IgD-negative memory B cell (primary cell): ENCODE measurements around the gene OR51V1. TPM values are rescaled to one million over a fixed set of nuclear protein-coding genes. Genes with fewer than 3 reads are reported as not detected.
"Not testable (repeated sequence)": the region's sequence is repeated elsewhere in the genome, so short reads cannot be mapped to it uniquely, and the experiment has no call there.

ENCODE experiments used
- H3K27ac Mint-ChIP-seq, 3 donors: one replicate each; pipeline ENCODE4 v1.8.0; 2020 to 2022; ENCODE audit warnings: mild to moderate bottlenecking in 3 of 3, mixed read lengths in 3 of 3, moderate library complexity in 1 of 3
- H3K27me3 Mint-ChIP-seq: one replicate; pipeline ENCODE4 v1.8.0; 2021; ENCODE audit warnings: mixed read lengths
- H3K36me3 Mint-ChIP-seq: one replicate; pipeline ENCODE4 v1.8.0; 2020; ENCODE audit warnings: mild to moderate bottlenecking, mixed read lengths
- H3K4me1 Mint-ChIP-seq, 3 donors: one replicate each; pipeline ENCODE4 v1.8.0; 2020 to 2022; ENCODE audit warnings: mixed read lengths in 3 of 3, mild to moderate bottlenecking in 1 of 3
- H3K4me3 Mint-ChIP-seq, 4 donors: one replicate each; pipeline ENCODE4 v1.8.0; 2020 to 2022; ENCODE audit warnings: mild to moderate bottlenecking in 4 of 4, mixed read lengths in 4 of 4, moderate library complexity in 3 of 4
- H3K9me3 Mint-ChIP-seq, 3 donors: one replicate each; pipeline ENCODE4 v1.8.0; 2020 to 2021; ENCODE audit warnings: mixed read lengths in 3 of 3, mild to moderate bottlenecking in 1 of 3
- polyA plus RNA-seq: library from polyadenylated mRNA; unstranded; fragments of 300-500 nt; fragmentation: Illumina TruSeq; gene quantifications from one replicate; pipeline ENCODE4 v1.2.3, GENCODE V29; 2021

Gene OR51V1
- not detected for polyA plus RNA-seq

- Mint-ChIP-seq H3K36me3 (peaks cover 2% of the 10 kb centered on the region), H3K4me1 (no peaks in the 10 kb centered on the region), H3K4me3 (no peak within 1 kb of the TSS), H3K27ac (no peak within 1 kb of the TSS), H3K27me3 (no peaks in the 10 kb centered on the region), H3K9me3 (peaks cover 0 to 3% (median 0%) of the 10 kb centered on the region in 3 donors)
Observed at GRCh38 chr11:5200582-5200981, at the start of gene OR51V1. Gene OR51V1 (minus strand): TSS chr11:5200682. CDS start chr11:5200682, 0 bp downstream.

- peak within 1 kb of the TSS in 1 of 3 donors; percentile 27 for H3K27ac Mint-ChIP-seq
- H3K27me3 Mint-ChIP-seq, H3K9me3 Mint-ChIP-seq, H3K4me3 Mint-ChIP-seq, H3K36me3 Mint-ChIP-seq, H3K4me1 Mint-ChIP-seq: not testable (repeated sequence)
Observed at GRCh38 chr11:5249807-5250396, 49.4 kb upstream of the OR51V1 start, which contains the start of gene HBG1. Gene HBG1 (minus strand): TSS chr11:5249857. CDS start chr11:5249804, 53 bp downstream.

GRCh38 chr11:5248498-5248897 is 48.0 kb upstream of the OR51V1 start:
- H3K4me3 Mint-ChIP-seq, H3K27ac Mint-ChIP-seq, H3K36me3 Mint-ChIP-seq, H3K4me1 Mint-ChIP-seq, H3K9me3 Mint-ChIP-seq, H3K27me3 Mint-ChIP-seq: not testable (repeated sequence)

GRCh38 chr11:5247472-5248192 is 47.1 kb upstream of the OR51V1 start:
- Mint-ChIP-seq H3K36me3 (peaks cover 1% of the 10 kb centered on the region), H3K9me3 (no peaks in the 10 kb centered on the region), H3K4me3 (no peak overlapping the region), H3K27ac (no peak overlapping the region), H3K4me1 (no peaks in the 10 kb centered on the region), H3K27me3 (peaks cover 8% of the 10 kb centered on the region)

- no peaks in the 10 kb centered on the region for H3K4me1 Mint-ChIP-seq
- peaks cover 8% of the 10 kb centered on the region for H3K27me3 Mint-ChIP-seq
- H3K27ac Mint-ChIP-seq = no peak overlapping the region
- H3K4me3 Mint-ChIP-seq = no peak overlapping the region
- H3K9me3 Mint-ChIP-seq = no peaks in the 10 kb centered on the region
- peaks cover 1% of the 10 kb centered on the region for H3K36me3 Mint-ChIP-seq
Observed at GRCh38 chr11:5246772-5247471, 46.4 kb upstream of the OR51V1 start.

GRCh38 chr11:5245155-5245554 is 44.7 kb upstream of the OR51V1 start:
- H3K27ac Mint-ChIP-seq = no peak overlapping the region
- no peaks in the 10 kb centered on the region for H3K9me3 Mint-ChIP-seq
- H3K4me3 Mint-ChIP-seq = no peak overlapping the region
- H3K4me1 Mint-ChIP-seq = no peaks in the 10 kb centered on the region
- H3K36me3 Mint-ChIP-seq = peaks cover 1% of the 10 kb centered on the region
- peaks cover 8% of the 10 kb centered on the region for H3K27me3 Mint-ChIP-seq

GRCh38 chr11:5243816-5244180 is 43.3 kb upstream of the OR51V1 start:
- Mint-ChIP-seq H3K9me3 (no peaks in the 10 kb centered on the region), H3K4me3 (no peak overlapping the region), H3K36me3 (peaks cover 1% of the 10 kb centered on the region)

GRCh38 chr11:5242933-5243815 is 42.7 kb upstream of the OR51V1 start:
- Mint-ChIP-seq H3K36me3 (peaks cover 1% of the 10 kb centered on the region), H3K27ac (no peak overlapping the region), H3K9me3 (no peaks in the 10 kb centered on the region), H3K4me3 (no peak overlapping the region), H3K4me1 (no peaks in the 10 kb centered on the region), H3K27me3 (peaks cover 8% of the 10 kb centered on the region)

More at GRCh38 chr11:5243816-5244180, 43.3 kb upstream of the OR51V1 start:
- Mint-ChIP-seq H3K27me3 (peaks cover 8% of the 10 kb centered on the region), H3K4me1 (no peaks in the 10 kb centered on the region), H3K27ac (no peak overlapping the region)

GRCh38 chr11:5242208-5242607 is 41.7 kb upstream of the OR51V1 start:
- peaks cover 8% of the 10 kb centered on the region for H3K27me3 Mint-ChIP-seq
- no peak overlapping the region for H3K4me3 Mint-ChIP-seq
- H3K9me3 Mint-ChIP-seq = no peaks in the 10 kb centered on the region
- no peak overlapping the region for H3K27ac Mint-ChIP-seq
- peaks cover 1% of the 10 kb centered on the region for H3K36me3 Mint-ChIP-seq
- H3K4me1 Mint-ChIP-seq = no peaks in the 10 kb centered on the region

GRCh38 chr11:5241458-5241857 is 41.0 kb upstream of the OR51V1 start:
- H3K9me3 Mint-ChIP-seq = no peaks in the 10 kb centered on the region
- H3K4me3 Mint-ChIP-seq = no peak overlapping the region
- H3K27me3 Mint-ChIP-seq = peaks cover 8% of the 10 kb centered on the region
- H3K27ac Mint-ChIP-seq = no peak overlapping the region
- H3K36me3 Mint-ChIP-seq = peaks cover 1% of the 10 kb centered on the region
- no peaks in the 10 kb centered on the region for H3K4me1 Mint-ChIP-seq

- Mint-ChIP-seq H3K9me3 (no peaks in the 10 kb centered on the region), H3K36me3 (no peaks in the 10 kb centered on the region), H3K4me1 (no peaks in the 10 kb centered on the region), H3K4me3 (no peak overlapping the region), H3K27ac (no peak overlapping the region), H3K27me3 (peaks cover 7% of the 10 kb centered on the region)
Observed at GRCh38 chr11:5240458-5240857, 40.0 kb upstream of the OR51V1 start.

GRCh38 chr11:5240056-5240455 is 39.6 kb upstream of the OR51V1 start:
- Mint-ChIP-seq H3K9me3 (no peaks in the 10 kb centered on the region), H3K36me3 (no peaks in the 10 kb centered on the region), H3K27me3 (peaks cover 5% of the 10 kb centered on the region), H3K4me1 (no peaks in the 10 kb centered on the region), H3K4me3 (no peak overlapping the region), H3K27ac (no peak overlapping the region)

GRCh38 chr11:5239046-5239445 is 38.6 kb upstream of the OR51V1 start:
- H3K4me1 Mint-ChIP-seq = peaks cover 0 to 4% (median 0%) of the 10 kb centered on the region in 3 donors
- H3K36me3 Mint-ChIP-seq = no peaks in the 10 kb centered on the region
- peaks cover 4% of the 10 kb centered on the region for H3K27me3 Mint-ChIP-seq
- no peaks in the 10 kb centered on the region for H3K9me3 Mint-ChIP-seq
- H3K27ac Mint-ChIP-seq = no peak overlapping the region
- no peak overlapping the region for H3K4me3 Mint-ChIP-seq

- H3K36me3 Mint-ChIP-seq = no peaks in the 10 kb centered on the region
Observed at GRCh38 chr11:5238486-5238885, 38.0 kb upstream of the OR51V1 start.

GRCh38 chr11:5237420-5237819 is 36.9 kb upstream of the OR51V1 start:
- Mint-ChIP-seq H3K9me3 (no peaks in the 10 kb centered on the region), H3K27ac (no peak overlapping the region), H3K27me3 (peaks cover 4% of the 10 kb centered on the region), H3K4me3 (no peak overlapping the region), H3K4me1 (peaks cover 0 to 4% (median 0%) of the 10 kb centered on the region in 3 donors), H3K36me3 (no peaks in the 10 kb centered on the region)

More at GRCh38 chr11:5238486-5238885, 38.0 kb upstream of the OR51V1 start:
- Mint-ChIP-seq H3K27me3 (peaks cover 4% of the 10 kb centered on the region), H3K27ac (no peak overlapping the region), H3K9me3 (no peaks in the 10 kb centered on the region), H3K4me3 (no peak overlapping the region), H3K4me1 (peaks cover 0 to 4% (median 0%) of the 10 kb centered on the region in 3 donors)
